Uterus (tissue), 4 donors: ENCODE data around the gene LLGL1. TPM values are rescaled to one million over a fixed set of nuclear protein-coding genes. Genes with fewer than 3 reads are reported as not detected.

Experiments used
- DNase-seq, 2 donors: peaks; one replicate each; pipeline ENCODE4 v3.0.0-alpha.2; 2019 to 2020
- H3K27ac ChIP-seq, 2 donors: fragments of 200-600 bp; sonication (generic); 1 replicate in 1 of 2; 2 replicates in 1 of 2; pipeline ENCODE4 v1.5.1; 2016 to 2018
- H3K27me3 ChIP-seq, 2 donors: fragments of 200-600 bp; sonication (generic); one replicate each; pipeline ENCODE4 v1.5.1; 2018 to 2019; ENCODE audit warnings: control low read depth in 1 of 2
- H3K36me3 ChIP-seq, 2 donors: fragments of 200-600 bp; sonication (generic); one replicate each; pipeline ENCODE4 v1.5.1; 2019; ENCODE audit warnings: control low read depth in 1 of 2
- H3K4me1 ChIP-seq, 2 donors: fragments of 200-600 bp; sonication (generic); one replicate each; pipeline ENCODE4 v1.5.1; 2018 to 2019; ENCODE audit warnings: control low read depth in 1 of 2
- H3K4me3 ChIP-seq, 2 donors: fragments of 200-600 bp; sonication (generic); 1 replicate in 1 of 2; 2 replicates in 1 of 2; pipeline ENCODE4 v1.5.1; 2018 to 2019; ENCODE audit warnings: mild to moderate bottlenecking in 1 of 2
- H3K9me3 ChIP-seq, 2 donors: fragments of 200-600 bp; sonication (generic); one replicate each; pipeline ENCODE4 v1.5.1; 2019; ENCODE audit warnings: control low read depth in 1 of 2
- POLR2A ChIP-seq, 2 donors: fragments of 450-650 bp; IDR thresholded peaks; one replicate each; pipeline ENCODE4 v1.6.1; 2016; ENCODE audit warnings: antibody characterized with exemption in 2 of 2, mild to moderate bottlenecking in 1 of 2, moderate library complexity in 1 of 2
- intact Hi-C: fragments of 100-400 bp; cut with DNase I; formaldehyde crosslinking; loops from one replicate; pipeline ENCODE4 v1.15.1; 2023; ENCODE audit warnings: low total_unique reads
- total RNA-seq, 4 donors: library from RNA; depleted of rRNA in 3 of 4; stranded (reverse); fragments of >200 nt in 3 of 4; gene quantifications; one replicate each; pipeline versions ENCODE4 v1.1.0 to v1.2.4, GENCODE V29; 2014 to 2023
- TF ChIP-seq, protein P1 (sequence below), 4 experiments: fragments of 200-600 bp in 2 of 4; fragments of 450-650 bp in 2 of 4; sonication (generic) in 2 of 4; IDR thresholded peaks; one replicate each; pipeline ENCODE4 v1.5.1; 2016 to 2019; ENCODE audit warnings: antibody characterized with exemption in 4 of 4, mild to moderate bottlenecking in 2 of 4, moderate library complexity in 1 of 4
- donor health status: DM: yes; HTN: yes; CAD: no.

The LLGL1 gene
- total RNA-seq, 4 donors from 2014 or later: 7.6 to 72.0 (median 23.1) TPM

DNA sequence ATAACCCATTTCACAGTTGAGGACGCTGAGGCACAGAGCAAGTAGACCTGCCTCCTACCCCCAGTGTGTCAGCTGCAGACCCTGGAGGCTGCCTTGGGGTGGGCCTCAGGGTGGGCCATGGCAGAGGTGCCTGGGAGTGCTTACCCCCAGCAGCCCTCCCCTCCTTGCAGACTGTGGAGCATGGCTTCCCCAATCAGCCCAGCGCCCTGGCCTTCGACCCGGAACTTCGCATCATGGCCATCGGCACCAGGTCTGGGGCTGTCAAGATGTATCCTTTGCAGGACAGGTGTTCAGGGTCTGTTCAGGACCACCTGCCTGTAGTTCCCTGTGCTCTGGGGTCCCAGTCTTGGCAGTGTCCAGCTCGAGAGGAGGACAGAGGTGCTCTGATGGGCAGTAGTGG is 4.3 kb downstream of the LLGL1 start:
- no peak for TF ChIP-seq POLR2A (IDR thresholded peaks at IDR 0.05)
- TF ChIP-seq, protein P1, sequence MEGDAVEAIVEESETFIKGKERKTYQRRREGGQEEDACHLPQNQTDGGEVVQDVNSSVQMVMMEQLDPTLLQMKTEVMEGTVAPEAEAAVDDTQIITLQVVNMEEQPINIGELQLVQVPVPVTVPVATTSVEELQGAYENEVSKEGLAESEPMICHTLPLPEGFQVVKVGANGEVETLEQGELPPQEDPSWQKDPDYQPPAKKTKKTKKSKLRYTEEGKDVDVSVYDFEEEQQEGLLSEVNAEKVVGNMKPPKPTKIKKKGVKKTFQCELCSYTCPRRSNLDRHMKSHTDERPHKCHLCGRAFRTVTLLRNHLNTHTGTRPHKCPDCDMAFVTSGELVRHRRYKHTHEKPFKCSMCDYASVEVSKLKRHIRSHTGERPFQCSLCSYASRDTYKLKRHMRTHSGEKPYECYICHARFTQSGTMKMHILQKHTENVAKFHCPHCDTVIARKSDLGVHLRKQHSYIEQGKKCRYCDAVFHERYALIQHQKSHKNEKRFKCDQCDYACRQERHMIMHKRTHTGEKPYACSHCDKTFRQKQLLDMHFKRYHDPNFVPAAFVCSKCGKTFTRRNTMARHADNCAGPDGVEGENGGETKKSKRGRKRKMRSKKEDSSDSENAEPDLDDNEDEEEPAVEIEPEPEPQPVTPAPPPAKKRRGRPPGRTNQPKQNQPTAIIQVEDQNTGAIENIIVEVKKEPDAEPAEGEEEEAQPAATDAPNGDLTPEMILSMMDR (IDR thresholded peaks at IDR 0.05): no peak
- intact Hi-C loops: no loop called here
- H3K4me1 ChIP-seq: peaks cover 0 to 8% of the 10 kb centered on the region in 2 donors
- no peaks in the 10 kb centered on the region for H3K36me3 ChIP-seq
- H3K4me3 ChIP-seq: no peak overlapping the region
- no peaks in the 10 kb centered on the region for H3K9me3 ChIP-seq
- H3K27ac ChIP-seq: no peak overlapping the region
- no peak for DNase-seq
- no peaks in the 10 kb centered on the region for H3K27me3 ChIP-seq

DNA sequence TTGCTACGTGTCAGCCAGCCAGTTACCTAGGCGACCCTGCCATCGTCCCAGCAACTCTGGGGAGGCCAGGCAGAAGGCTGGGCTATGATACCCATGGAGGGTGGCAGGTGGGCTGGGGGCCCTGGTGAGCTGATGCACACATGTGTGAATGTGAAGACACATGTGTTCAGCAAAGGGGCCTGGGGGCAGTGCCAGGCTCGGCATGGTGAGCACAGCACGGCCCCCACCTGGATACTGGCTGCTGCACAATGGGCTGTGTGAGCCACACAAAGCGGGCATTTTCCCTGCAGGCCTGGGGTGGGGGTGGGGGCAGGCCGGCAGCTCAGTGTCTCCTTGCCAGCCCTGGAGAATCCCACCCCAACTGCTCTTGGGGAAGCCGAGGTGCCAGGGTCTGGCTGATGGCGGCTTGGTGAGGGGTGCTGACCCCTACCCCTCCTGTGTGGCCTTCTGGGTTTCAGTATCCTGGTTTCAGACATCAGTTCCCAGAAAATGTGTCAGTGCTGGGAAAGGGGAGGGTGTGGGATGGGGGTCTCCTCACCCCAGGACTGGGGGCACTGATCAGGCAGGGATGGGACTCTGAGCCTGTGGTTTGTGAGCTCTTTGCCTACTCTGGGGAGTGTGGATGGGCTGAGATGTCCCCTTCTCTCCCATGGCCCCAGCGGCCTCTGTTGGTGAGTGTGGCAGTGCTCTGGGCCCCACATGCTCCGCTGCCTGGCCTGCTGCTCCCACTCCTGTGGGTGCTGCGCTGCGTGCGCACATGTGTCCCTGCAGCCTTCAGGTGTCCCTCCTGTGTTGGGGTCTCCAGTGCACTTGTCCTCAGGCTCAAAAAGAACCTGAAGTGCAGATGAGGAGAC is 5.1 kb downstream of the LLGL1 start:
- DNase-seq: no peak
- H3K9me3 ChIP-seq: no peaks in the 10 kb centered on the region
- no peak overlapping the region for H3K4me3 ChIP-seq
- H3K27ac ChIP-seq: no peak overlapping the region
- H3K4me1 ChIP-seq: peaks cover 0 to 8% of the 10 kb centered on the region in 2 donors
- TF ChIP-seq, protein P1 (IDR thresholded peaks at IDR 0.05): no peak
- no peak for TF ChIP-seq POLR2A (IDR thresholded peaks at IDR 0.05)
- H3K36me3 ChIP-seq: no peaks in the 10 kb centered on the region
- intact Hi-C loops: no loop called here
- H3K27me3 ChIP-seq: no peaks in the 10 kb centered on the region

DNA sequence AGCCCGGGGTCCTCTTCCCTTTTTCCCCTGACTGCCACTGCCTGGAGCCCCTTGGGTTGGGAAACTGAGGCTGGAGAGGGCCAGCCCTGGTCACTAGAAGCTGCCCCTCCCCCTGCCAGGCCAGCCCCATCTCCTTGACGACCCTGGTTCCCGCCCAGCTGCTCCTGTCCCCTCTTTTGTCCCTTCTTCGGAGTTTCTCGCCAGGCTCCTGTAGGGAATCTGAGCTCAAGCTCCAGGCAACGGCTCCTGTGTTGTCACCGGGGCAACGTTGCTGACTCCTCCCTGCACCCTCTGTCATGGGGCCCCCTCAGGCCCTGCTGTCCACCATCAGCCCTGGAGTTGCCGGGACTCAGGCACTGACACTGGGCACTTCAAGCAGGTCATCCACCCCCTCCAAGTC is 5.7 kb downstream of the LLGL1 start:
- TF ChIP-seq, protein P1 (IDR thresholded peaks at IDR 0.05): no peak
- no peak for TF ChIP-seq POLR2A (IDR thresholded peaks at IDR 0.05)
- peaks cover 0 to 7% of the 10 kb centered on the region in 2 donors for H3K4me1 ChIP-seq
- intact Hi-C loops: no loop called here
- DNase-seq: no peak
- H3K4me3 ChIP-seq: no peak overlapping the region
- H3K27ac ChIP-seq: no peak overlapping the region
- H3K9me3 ChIP-seq: no peaks in the 10 kb centered on the region
- H3K36me3 ChIP-seq: no peaks in the 10 kb centered on the region
- H3K27me3 ChIP-seq: no peaks in the 10 kb centered on the region

DNA sequence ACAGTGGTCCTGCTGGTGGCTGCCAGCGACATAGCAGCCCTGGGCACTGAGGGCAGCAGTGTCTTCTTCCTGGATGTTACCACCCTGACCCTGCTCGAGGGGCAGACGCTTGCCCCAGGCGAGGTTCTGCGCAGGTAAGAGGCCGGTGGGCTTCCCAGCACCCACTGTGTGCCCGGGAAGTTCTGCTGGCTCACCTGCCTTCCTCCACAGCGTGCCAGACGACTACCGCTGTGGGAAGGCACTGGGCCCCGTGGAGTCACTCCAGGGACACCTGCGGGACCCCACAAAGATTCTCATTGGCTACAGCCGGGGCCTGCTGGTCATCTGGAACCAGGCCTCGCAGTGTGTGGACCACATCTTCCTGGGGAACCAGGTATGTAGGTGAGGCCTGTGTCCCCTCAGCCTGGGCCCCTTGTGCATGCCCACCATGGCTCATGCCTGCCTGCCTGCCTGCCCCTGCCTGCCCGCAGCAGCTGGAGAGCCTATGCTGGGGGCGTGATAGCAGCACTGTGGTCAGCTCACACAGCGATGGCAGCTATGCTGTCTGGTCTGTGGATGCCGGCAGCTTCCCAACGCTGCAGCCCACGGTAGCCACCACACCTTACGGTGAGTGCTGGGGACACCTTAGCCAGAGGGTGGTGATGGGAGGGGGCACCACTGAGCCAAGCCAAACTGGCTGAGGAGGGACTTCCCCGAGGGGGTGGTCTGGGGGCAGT is 8.5 kb downstream of the LLGL1 start:
- no peak for DNase-seq
- H3K27ac ChIP-seq: no peak overlapping the region
- H3K4me1 ChIP-seq: no peaks in the 10 kb centered on the region
- H3K27me3 ChIP-seq: no peaks in the 10 kb centered on the region
- intact Hi-C loops: no loop called here
- no peak for TF ChIP-seq POLR2A (IDR thresholded peaks at IDR 0.05)
- TF ChIP-seq, protein P1 (IDR thresholded peaks at IDR 0.05): no peak
- no peak overlapping the region for H3K4me3 ChIP-seq
- no peaks in the 10 kb centered on the region for H3K36me3 ChIP-seq
- no peaks in the 10 kb centered on the region for H3K9me3 ChIP-seq

DNA sequence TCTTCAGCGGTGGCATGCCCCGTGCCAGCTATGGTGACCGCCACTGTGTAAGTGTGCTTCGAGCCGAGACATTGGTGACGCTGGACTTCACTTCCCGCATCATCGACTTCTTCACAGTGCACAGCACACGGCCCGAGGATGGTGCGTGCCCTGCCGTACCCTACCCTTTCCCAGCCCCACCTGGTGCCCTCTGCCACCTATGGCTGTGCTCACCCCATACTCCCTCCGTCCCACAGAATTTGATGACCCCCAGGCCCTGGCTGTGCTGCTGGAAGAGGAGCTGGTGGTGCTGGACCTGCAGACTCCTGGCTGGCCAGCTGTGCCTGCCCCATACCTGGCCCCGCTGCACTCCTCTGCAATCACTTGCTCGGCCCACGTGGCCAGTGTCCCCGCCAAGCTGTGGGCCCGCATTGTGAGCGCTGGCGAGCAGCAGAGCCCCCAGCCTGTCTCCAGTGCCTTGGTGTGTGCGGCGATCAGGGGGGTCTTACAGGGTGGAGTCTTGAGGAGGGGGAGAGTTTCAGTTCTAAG is 9.5 kb downstream of the LLGL1 start:
- H3K4me3 ChIP-seq: no peak overlapping the region
- no peaks in the 10 kb centered on the region for H3K36me3 ChIP-seq
- no peaks in the 10 kb centered on the region for H3K27me3 ChIP-seq
- no peaks in the 10 kb centered on the region for H3K4me1 ChIP-seq
- intact Hi-C loops: no loop called here
- no peak for DNase-seq
- TF ChIP-seq POLR2A (IDR thresholded peaks at IDR 0.05): no peak
- TF ChIP-seq, protein P1 (IDR thresholded peaks at IDR 0.05): no peak
- H3K27ac ChIP-seq: no peak overlapping the region
- no peaks in the 10 kb centered on the region for H3K9me3 ChIP-seq
